Effector CD8-positive, alpha-beta T cell (primary cell): ENCODE data around the gene ARVCF.

Experiments used
- DNase-seq: peaks from one replicate; lab custom pipeline; 2025; lab: John Stamatoyannopoulos, UW

Gene ARVCF

GRCh38 chr22:20029550-20030225, 13.1 kb upstream of the ARVCF start:
- no peak for DNase-seq

DNA sequence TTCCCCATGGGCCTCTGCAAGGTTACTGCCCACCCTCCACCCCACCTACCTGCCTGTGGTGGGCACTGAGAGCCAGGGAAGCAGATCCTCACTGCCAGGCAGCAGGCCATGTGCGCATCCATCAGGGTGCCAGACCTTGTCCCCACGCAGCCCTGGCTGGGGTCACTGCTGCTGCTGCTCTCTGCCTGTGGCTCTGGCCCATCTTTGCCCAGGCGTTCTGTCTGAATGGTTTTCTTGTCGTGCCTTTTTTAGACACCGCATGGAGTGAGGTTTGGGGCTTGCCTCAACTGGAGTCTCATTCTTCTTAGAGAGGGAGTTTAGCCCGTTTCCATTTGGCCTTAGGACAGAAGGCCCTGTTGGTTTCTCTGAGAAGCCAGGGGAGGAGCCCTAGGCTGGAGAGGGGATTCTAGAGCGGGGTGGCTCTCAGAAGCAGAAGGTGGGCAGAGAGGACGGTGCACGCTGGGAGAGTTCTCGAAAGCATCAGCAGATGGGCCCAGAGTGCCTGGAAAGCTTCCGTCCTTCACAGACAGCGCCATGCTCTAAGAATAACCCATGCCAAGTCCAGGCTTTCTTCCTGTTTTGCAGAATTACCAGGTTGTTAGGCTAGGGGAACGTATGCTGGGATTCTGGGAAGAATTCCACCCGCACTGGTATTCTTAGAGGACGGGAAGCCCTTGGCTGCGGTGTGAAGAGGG, 12.4 kb upstream of the ARVCF start:
- DNase-seq = no peak

- no peak for DNase-seq
Observed at GRCh38 chr22:20027966-20028854, 11.6 kb upstream of the ARVCF start.

DNA sequence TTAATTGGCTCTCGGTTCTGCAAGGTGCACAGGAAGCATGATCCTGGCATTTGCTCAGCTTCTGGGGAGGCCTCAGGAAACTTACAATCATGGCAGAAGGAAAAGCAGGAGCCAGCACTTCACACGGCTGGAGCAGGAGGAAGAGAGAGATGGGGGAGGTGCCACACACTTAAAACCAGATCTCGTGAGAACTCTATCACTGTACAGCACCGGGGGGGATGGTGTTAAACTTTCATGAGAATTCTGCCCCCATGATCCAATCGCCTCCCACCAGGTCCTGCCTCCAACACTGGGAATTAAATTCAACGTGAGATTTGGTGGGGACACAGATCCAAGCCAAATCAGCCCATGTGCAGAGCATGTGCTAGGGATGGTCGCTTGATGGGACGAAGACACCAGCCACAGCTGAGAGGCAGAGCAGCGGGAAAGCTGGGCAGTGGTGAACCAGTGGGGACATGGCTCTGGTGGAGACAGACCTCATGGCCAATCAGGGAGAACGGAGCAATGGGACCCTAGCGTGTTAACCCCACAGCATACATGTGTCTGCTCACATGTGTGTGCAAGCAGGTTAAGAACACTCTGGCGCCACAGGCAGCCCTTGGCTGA, 10.5 kb upstream of the ARVCF start:
- no peak for DNase-seq

DNA sequence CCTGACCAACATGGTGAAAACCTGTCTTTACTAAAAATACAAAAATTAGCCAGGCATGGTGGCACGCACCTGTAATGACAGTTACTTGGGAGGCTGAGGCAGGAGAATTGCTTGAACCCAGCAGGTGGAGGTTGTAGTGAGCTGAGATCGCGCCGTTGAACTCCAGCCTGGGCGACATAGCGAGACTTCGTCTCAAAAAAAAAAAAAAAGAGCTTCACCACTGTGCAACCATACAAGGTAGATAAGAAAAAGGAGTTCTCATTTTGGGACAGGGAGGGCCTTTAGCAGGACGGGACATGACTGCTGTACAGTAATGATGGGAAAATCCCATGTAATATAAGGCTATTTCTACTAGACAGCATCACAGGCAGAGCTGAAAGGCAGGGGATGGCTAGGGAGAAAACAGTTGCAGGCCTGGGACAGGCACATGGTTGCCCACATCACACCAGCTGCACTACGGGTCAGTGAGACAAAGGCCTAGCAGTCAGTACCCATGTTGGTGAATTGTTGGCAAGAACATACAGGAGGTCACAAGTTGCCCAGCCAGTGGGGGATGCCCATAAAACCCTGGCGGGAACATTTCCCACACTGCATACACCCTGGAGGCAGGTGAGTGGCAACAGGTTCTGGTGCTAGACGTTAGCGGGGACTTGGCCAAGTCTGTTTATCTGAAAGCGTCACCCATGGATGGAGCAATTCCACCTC, 9.7 kb upstream of the ARVCF start:
- DNase-seq = no peak

DNA sequence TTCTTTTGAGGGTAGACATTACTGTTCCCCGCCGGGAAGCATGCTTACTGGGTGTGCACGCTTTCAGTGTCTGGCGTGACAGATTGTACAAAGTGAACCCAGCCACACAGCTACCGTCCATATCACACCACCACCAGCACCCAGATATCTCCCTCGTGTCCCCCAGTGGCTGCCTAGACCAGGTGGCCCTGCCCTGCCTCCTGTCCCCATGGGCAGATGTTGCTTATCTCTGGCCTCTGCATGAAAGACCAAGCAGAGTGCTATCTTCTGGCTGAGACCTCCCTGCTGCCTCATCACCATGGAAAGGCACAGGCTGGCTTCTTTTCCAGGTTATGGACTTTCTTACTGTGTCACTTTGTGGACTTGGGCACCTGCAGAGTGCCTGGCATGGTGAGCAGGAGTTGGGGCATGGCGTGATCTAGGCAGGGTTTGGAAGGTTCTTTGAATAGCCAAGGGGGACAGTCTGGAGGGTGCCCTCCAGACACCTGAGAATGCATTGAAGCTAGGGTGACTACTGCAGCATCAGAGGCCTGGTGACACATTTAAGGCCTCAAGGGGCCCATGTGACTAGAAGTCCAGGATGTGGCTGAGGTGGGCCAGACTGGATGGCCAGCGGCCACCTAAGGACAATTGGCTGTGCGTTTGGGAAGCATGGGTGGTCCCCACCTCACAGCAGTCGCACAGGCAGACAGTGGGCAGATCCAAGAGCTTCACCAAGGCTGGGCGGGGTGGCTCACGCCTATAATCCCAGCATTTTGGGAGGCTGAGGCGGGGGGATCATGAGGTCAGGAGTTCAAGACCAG, 9.0 kb upstream of the ARVCF start:
- no peak for DNase-seq

- DNase-seq = no peak
Observed at GRCh38 chr22:20024650-20025397, 8.2 kb upstream of the ARVCF start.

GRCh38 chr22:20024225-20024624, 7.6 kb upstream of the ARVCF start:
- no peak for DNase-seq

DNA sequence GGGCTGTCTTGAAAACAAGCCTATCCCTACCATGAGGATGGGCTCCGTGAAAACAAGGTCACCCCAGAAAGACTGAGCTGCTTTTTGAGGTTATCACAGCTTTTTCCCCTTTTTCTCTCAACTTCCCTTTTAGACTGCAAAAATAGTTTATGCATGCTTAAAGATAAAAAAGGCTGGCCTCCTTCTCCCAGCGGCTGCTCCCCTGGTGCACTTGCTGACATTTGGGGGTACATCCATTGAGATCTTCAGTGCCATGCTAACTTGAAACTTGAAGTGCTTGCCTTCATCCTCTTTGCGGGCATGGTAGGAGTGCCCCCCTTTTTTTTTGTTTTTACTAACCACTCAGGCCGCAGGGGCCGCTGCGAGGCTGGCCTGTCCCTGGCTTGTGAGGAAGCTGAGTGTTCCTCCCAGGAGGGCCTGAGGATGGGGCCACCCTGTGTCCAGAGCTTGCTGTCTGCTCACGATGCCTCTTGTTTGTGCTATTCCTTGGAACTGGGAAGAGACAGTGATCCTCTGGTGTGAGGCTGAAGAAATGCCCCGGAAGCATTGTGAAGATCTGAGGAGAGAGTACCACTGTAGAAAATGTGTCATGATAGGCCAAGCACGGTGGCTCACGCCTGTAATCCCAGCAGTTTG, 6.5 kb upstream of the ARVCF start:
- no peak for DNase-seq

DNA sequence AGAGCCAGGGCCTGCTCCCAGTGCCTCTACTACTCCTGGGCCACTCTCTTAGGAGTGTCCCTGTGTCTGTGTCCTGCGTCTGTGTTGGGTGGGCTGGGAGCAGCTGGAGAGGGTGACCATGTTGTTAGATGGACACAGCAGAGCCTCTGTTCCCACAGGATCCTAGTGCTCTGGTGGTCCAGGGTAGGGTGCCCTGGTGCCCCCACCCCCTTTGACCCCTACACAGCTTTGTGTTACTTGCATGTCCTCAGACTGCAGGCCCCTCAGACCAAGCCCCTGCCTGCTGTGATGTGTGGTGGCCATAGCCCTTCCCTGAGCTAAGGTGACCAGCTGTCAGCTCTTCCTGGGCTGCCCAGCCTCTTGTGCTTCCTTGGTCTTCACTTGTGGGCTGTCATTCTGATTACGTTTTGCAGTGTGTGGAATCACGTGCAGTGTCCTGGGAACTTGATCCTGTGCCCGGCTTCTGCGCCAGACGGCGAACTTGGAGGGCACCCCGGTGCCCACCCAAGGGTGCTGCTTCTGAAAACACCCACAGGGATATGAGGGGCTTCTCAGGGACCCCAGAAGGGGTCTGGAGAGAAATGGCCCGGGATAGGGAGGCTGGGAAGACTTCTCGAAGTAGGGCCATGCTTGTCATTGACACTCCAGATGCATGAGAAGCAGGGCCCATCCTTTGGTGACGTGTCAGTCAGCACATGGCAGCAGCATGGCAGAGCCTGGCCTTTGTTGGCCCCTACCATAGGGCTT, 5.8 kb upstream of the ARVCF start:
- DNase-seq = no peak

- peak; percentile 26 for DNase-seq
Observed at GRCh38 chr22:20021196-20022181, 4.9 kb upstream of the ARVCF start.

DNA sequence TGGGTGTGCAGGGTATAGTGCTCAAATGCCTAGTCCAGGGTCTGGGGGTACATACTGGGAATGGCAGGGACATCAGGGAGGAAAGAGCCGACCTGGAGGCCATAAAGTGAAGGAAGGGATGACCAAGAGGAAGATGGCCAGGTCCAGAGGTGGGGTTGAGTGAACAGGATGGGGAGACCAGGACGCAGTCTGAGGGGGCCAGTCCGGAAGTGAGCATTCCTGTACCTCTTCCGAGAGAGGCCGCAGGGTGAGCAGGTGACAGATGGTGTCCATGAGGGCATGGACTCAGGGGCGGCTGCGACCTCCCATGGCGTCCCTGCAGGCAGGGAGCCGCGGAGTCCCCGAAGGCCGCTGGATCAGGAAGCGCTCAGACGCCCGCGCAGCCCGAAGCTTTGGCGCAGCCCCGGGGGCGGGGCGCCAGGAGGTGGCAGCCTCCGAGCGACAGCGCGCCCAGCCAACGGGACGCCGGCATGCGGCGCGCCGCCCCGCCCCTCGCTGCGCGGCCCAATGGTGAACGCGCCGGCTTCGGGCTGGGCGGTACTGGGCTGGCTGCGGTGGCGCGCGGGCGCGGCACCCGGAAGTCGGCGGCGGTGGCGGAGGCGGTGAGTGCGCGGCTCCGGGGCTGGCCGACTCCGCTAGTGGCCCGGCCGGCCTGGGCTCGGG, 4.0 kb upstream of the ARVCF start, which contains the start of gene TANGO2:
TANGO2 (plus strand) TSS at position 578 of the 663 bp plus-strand sequence. CDS start 15,689 bp downstream, outside the sequence.
- peak; percentile 85 for DNase-seq

GRCh38 chr22:20019661-20020532, 3.3 kb upstream of the ARVCF start:
- no peak for DNase-seq

GRCh38 chr22:20018001-20018400, 1.4 kb upstream of the ARVCF start:
- no peak for DNase-seq

- no peak for DNase-seq
Observed at GRCh38 chr22:20017622-20017958, 967 bp upstream of the ARVCF start.
